HepG2 (cell line): ENCODE measurements around the gene COQ7. TPM values are rescaled to one million over a fixed set of nuclear protein-coding genes. Genes with fewer than 3 reads are reported as not detected.

Experiments
- E2F5 ChIP-seq: sonication (generic); formaldehyde crosslinking; conservative IDR thresholded peaks from 2 replicates; pipeline ENCODE4 v1.4.0; 2020; ENCODE audit warnings: missing genetic modification reagents
- SIN3B ChIP-seq: fragments of 150-350 bp; IDR thresholded peaks from 2 replicates; pipeline ENCODE4 v1.6.1; 2014; ENCODE audit warnings: low read length
- ZNF17 ChIP-seq: sonication (generic); formaldehyde crosslinking; IDR thresholded peaks from 2 replicates; pipeline ENCODE4 v1.5.0; 2020; ENCODE audit warnings: mild to moderate bottlenecking, missing genetic modification reagents
- ZNF275 ChIP-seq: sonication (generic); formaldehyde crosslinking; IDR thresholded peaks from 2 replicates; pipeline ENCODE4 v1.8.0; 2022; ENCODE audit warnings: missing genetic modification reagents, mild to moderate bottlenecking, inconsistent platforms, borderline replicate concordance
- ZNF282 ChIP-seq: fragments of 450-650 bp; IDR thresholded peaks from 2 replicates; pipeline ENCODE4 v1.6.1; 2018; ENCODE audit not compliant: partially characterized antibody
- ZNF335 ChIP-seq: sonication (generic); formaldehyde crosslinking; IDR thresholded peaks from 2 replicates; pipeline ENCODE4 v1.4.0; 2020; ENCODE audit warnings: missing genetic modification reagents
- ZNF670 ChIP-seq: sonication (generic); formaldehyde crosslinking; IDR thresholded peaks from 2 replicates; pipeline ENCODE4 v1.8.0; 2022; ENCODE audit warnings: mild to moderate bottlenecking, missing genetic modification reagents, borderline replicate concordance
- ZNF687 ChIP-seq: sonication (generic); formaldehyde crosslinking; IDR thresholded peaks from 2 replicates; pipeline ENCODE4 v1.5.1; 2020; ENCODE audit warnings: mild to moderate bottlenecking, missing genetic modification reagents, moderate library complexity
- ZNF703 ChIP-seq: sonication (generic); formaldehyde crosslinking; IDR thresholded peaks from 2 replicates; pipeline ENCODE4 v1.5.1; 2020; ENCODE audit warnings: missing genetic modification reagents, mild to moderate bottlenecking, moderate library complexity, borderline replicate concordance
- ZSCAN20 ChIP-seq: sonication (generic); formaldehyde crosslinking; IDR thresholded peaks from 2 replicates; pipeline ENCODE4 v1.4.0; 2020; ENCODE audit warnings: missing genetic modification reagents, mild to moderate bottlenecking, borderline replicate concordance
- polyA plus RNA-seq, 8 experiments: library from polyadenylated mRNA; depleted of rRNA in 3 of 8; stranded (reverse) in 7 of 8; unstranded in 1 of 8; fragments of >200 nt; fragmentation: Illumina TruSeq in 4 of 8; extraction: Trizol in 4 of 8; gene quantifications; 2 replicates each; pipeline versions ENCODE4 v1.2.1 to v1.2.3, GENCODE V29; 2011 to 2016; ENCODE audit warnings: low read depth in 4 of 8, missing spikeins in 1 of 8, mixed read lengths in 1 of 8; ENCODE audit not compliant: insufficient read depth in 1 of 8
- total RNA-seq, 5 experiments: library from RNA; depleted of rRNA; stranded (reverse); fragments of >200 nt; fragmentation: Illumina TruSeq; extraction: Trizol; gene quantifications; 2 replicates each; pipeline ENCODE4 v1.2.3, GENCODE V29; 2016; ENCODE audit warnings: low read depth in 1 of 5

Gene COQ7
- total and polyA plus RNA-seq, 2 of the 13 experiments (the other 11 are each of a cell fraction or from before 2014, with no cell fraction given) = 20.1 to 45.7 TPM

GRCh38 chr16:19105891-19106624 is 38.6 kb downstream of the COQ7 start (continued):
- no peak for TF ChIP-seq ZSCAN20
- 0 out of 2 replicates have a peak, but pooled peaks have one; percentile 18 for TF ChIP-seq ZNF335 (CRISPR knock-in tag)
- TF ChIP-seq ZNF275 (CRISPR knock-in tag) = no peak
- TF ChIP-seq ZNF670 = no peak
- no peak for TF ChIP-seq ZNF17 (CRISPR knock-in tag)
- no peak for TF ChIP-seq E2F5 (CRISPR knock-in tag)
- no peak for TF ChIP-seq SIN3B
- TF ChIP-seq ZNF703 (CRISPR knock-in tag) = no peak
- TF ChIP-seq ZNF687 (CRISPR knock-in tag) = peak; percentile 28; the same call in 1 of the 2 replicates
- TF ChIP-seq ZNF282 = no peak
